HG02943 (cell line): ENCODE measurements around the gene HAT1.
"Not testable (repeated sequence)": the region's sequence is repeated elsewhere in the genome, so short reads cannot be mapped to it uniquely, and the experiment has no call there.

Experiments used
- ATAC-seq: cut with Tn5 transposase; IDR thresholded peaks from one replicate; pipeline ENCODE4 v1.9.1; 2021; ENCODE audit warnings: mild to moderate bottlenecking, low read depth, moderate library complexity; ENCODE audit not compliant: unreplicated experiment

The HAT1 gene, protein sequence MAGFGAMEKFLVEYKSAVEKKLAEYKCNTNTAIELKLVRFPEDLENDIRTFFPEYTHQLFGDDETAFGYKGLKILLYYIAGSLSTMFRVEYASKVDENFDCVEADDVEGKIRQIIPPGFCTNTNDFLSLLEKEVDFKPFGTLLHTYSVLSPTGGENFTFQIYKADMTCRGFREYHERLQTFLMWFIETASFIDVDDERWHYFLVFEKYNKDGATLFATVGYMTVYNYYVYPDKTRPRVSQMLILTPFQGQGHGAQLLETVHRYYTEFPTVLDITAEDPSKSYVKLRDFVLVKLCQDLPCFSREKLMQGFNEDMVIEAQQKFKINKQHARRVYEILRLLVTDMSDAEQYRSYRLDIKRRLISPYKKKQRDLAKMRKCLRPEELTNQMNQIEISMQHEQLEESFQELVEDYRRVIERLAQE

DNA sequence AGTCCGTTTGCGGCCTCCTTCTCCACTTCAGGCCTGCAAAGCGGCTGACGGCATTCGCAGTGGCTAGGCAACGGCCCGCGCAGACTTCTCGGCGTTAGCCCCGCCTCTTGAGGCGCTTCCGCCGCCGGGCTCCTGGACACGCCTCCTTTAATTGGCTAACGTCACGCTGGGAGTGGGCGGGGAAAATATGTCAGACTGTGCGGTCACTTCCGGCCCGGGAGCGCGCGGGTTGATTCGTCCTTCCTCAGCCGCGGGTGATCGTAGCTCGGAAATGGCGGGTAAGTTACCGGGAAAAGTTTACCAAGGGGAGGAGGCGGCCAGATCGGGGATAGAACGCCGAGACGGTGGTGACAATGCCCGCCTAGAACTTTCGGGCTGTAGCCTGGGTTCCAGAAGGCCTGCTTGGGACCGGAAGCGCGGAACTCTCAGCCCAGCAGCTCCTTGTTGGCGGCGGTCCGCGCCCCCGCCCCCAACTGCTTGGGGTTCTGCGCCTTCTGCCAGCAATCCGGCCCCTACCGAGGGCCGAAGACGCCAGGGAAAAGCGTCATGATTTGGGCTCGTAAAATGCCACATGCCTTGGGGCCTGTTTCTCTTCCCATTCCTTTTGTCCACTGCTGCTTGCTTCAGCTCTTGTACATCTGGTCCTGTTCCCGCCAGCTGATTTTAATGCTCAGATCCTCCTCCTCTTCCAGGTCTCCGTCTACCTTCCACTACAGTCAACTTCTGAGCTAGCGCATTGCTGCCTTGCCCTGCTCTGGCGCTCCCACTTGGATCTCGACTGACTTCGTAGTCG lies at the start of gene HAT1:
TSS of gene HAT1 (plus strand) at position 232 of the 793 bp plus-strand sequence. CDS start at position 272, 40 bp downstream.
- ATAC-seq = peak; percentile 96

DNA sequence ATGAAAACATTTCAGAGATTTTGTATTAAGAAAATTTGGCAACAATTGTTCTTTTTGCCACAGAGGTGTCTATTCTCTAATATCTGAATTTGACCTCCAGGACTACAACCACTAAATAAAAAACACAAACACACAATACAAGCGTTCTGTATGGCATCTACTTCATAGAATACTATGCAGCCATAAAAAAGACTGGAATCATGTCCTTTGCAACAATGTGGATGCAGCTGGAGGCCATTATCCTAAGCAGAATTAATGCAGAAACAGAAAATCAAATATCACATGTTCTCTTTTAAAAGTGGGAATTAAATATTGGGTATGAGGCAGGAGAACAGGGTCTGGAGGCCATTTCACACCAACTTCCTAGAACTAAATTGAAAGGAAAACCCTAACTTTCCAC lies 47.7 kb upstream of the HAT1 start:
- no peak for ATAC-seq

DNA sequence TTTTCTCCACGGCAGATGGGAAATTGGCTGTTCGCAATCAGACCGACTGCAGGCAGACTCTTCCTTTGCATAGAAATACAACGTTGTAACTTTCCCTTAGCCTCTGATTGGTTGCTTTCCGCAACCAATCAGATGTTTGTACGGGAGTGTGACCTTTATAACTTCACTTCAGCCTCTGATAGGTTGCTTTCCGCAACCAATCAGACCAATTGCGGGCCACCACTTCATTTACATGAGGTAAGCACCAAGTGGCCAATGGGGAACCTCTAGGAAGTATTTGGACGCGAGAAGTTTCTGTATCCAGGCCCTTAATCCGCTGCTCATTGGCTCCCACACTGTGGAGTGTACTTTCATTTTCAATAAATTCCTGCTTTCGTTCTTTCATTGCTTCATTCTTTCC lies 47.3 kb upstream of the HAT1 start:
- ATAC-seq = no peak

DNA sequence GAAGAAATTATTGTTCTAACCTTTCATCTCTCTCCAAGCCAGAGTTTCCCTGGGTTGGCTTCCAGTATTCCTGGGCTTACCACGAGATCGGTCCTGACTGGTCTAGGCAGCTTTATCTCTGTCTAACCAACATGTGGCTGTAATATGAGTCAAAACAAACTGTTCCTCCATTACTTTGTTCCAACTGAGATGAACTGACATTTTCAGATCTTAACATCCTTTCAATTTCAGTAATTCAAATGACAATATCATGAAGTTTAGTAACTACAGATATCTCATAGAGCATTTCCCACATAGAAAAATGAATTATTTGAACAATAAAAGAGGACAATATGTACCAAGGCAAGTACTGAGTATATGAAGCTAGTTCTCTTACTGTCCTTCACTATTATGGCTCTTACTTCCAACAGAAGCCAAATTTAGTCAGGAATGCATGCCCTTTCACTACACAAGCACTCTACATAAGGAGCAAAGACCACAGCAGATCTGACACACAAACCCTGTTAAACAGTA lies 43.7 kb upstream of the HAT1 start:
- no peak for ATAC-seq

DNA sequence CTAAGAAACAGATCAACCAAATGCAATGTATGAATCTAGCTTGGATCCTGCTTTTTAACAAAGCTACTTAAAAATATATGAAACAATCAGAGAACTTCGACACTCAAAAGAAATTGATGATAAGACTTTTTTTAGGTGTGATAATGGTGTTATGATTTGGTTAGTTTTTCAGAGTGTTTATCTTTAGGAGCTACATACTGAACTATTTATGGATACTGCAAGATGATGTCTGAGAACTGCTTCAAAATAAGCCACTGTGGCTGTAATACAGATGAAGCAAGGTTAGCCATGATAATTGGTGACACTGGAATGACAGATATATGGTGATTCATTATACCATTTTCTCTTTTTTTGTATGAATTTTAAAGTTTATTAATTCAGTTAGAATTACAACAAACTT lies 42.4 kb upstream of the HAT1 start:
- no peak for ATAC-seq

DNA sequence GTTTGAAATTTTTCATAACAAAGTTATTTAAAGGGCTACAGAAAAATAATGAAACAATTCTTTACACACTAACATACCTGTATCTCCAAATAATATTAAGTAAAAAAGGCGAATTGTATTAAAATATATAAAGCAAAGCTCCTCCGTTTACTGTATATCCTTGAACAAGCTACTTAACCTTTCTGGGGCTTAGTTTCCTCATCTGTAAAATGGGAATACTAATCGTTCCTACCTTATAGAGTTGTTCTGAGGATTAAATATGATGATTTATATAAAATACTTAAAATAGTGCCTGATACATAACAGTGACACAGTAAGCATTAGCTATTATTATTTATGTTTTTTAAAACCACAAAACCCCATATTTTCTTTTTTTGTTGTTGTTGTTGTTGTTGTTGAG lies 41.5 kb upstream of the HAT1 start:
- no peak for ATAC-seq

DNA sequence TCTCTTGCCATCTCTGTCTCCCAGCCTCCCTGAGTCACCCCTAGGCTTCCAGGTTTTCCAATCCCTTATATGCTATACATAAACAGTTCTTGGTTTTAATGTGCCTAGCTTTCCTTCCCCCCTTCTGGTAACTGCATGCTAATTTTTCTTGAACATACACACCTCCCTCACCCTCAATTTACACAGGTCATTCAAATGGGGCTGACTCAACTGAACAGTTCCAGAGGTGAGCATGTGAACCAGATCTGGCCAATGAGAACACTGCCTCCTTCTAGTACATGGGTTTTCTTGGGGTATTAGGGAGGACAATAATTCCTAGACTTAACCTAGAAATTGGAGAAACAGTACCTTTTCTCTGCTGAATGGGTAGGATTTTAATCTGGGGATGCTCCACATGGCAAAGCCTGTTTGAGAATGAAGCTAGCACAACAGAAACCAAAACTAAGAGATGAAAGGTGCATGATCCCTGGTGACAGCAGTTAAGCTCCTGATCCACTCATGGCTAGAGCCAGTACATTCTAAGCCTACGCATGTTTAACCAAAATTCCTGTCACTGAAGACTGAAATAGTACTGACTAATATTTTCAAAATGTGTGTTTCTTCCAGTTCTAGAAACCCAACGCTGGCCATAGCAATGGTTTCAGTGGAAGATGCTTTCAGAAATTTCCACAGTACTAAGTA lies 40.0 kb upstream of the HAT1 start:
- no peak for ATAC-seq

DNA sequence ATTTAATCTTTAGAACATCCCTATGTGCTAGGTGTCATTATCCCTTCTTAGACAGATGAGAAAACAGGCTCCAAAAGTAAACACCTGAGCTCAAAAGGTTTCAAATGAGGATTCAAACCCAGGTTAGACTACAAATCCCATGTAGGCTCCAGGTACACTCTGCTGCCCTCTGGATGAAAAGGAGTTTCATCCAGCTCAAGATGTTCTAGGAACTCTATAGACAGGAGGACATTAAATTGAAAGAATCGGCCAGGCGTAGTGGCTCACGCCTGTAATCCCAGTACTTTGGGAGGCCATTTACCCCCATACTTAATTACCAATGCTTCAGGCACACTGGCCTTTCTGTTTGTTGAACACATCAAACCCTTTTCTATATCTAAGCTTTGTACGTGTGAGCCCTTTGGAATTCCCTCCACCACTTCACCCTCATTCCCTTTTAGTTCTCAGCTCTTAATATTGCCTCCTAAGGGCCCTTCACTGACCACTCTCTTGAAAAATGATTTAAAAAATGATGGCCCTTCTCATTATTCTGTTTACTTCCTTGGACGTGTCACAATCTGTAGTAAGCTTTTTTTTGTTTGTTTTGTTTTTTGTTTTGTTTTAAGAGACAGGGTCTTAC lies 38.9 kb upstream of the HAT1 start:
- ATAC-seq = no peak

DNA sequence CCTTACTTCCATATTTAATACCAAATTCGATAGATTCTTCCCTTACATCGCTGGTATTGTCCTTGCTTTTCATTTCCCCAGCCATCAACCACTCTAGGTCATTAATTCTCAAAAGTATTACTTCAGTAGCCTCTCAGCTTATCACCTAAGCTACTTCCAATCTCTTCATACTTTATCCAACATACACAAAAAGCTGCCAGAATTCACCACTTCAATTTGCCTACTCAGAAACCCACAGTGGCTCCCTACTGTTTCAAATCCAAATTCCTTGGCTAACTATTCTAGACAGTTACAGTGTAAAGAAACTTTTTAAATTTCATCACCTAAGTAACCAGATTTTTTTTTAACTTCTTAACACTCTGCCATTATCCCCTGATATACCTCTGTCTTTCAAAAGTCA lies 32.9 kb upstream of the HAT1 start:
- ATAC-seq = no peak

DNA sequence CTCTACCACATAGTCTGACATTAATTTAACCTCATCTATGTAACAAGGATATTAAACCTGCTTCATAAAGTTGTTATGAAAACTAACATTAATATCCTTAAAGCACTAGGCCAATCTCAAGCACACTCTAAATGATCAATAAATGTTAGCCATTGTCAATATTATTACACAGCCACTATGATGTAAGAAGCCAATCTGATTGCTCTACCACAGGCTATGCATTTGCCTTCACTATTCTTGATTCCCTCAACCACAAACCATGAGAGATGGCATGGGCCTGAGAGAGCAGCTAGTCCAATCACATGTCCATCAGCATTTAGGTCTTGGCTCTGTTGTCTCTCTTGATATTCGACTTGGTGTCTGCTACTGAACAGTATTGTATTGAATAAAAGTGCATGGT lies 32.5 kb upstream of the HAT1 start:
- no peak for ATAC-seq

DNA sequence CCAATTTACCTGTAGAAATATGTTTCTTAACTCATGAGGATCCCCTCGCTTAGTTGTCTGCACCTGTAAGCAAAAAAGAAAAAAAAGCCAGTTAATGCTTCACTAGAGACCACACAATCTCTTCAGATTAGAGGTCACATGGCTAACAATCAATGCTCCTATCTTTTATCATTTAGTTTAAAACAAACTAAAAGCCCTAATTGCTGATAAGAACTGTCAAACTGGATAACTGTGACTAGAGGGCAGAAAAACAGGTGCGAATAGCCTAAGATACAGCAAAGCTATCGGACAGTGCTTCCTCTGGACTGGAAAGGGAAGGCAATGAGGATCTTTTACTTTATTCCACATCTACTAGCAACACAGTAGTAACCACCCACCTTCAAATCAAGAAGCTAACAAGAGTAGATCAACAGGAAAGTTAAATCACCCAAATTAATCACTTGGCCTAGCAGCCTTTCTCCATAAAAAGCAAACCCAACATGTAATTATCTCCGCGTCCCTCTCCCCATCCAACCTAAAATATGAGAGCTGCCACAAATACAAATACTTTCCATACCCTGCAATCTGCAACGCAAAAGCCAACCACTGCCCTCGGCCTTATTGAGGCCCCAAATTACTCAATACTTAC lies 29.0 kb upstream of the HAT1 start:
- ATAC-seq = no peak

DNA sequence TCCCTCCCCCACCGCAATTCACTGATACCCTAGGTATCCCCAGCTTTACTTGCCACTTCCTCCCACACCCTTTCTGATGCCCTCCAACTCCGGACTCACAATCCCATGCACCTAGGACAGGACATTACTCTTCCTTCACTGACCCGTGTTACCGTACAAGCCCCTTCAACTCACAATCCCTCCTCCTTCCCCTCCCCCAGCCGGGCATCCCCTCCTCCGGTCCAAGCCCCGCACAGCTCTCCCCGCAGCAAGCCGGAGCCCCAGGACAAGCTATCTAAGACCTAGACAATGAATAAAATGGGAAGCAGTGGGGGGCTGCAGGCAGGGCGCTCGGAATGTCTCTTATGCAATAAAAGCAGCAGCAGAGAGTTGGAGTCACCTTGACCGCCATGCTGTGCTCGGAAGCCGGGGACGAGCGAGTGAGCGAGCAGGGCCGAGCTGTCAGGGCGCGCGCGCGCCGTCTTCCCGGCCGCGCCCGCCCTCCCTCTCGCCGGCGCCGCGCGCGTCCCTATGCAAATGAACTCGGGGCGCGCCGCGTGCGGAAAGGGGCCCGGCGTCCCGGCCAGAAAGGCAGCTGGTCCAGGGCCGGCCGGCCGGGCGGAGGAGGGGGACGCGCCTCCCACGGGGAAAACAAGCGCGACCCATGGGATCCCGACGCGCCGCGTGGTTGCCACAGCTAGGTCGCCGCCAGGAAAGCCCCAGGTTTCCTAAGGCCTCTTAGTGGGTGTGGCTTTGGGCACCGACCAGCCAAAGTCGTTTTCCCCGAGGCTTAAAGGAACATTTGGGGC lies 28.2 kb upstream of the HAT1 start, which contains the start of gene SLC25A12:
TSS of gene SLC25A12 (minus strand) at position 421 of the 788 bp plus-strand sequence. CDS start at position 391, 30 bp downstream.
- ATAC-seq = peak; percentile 84

DNA sequence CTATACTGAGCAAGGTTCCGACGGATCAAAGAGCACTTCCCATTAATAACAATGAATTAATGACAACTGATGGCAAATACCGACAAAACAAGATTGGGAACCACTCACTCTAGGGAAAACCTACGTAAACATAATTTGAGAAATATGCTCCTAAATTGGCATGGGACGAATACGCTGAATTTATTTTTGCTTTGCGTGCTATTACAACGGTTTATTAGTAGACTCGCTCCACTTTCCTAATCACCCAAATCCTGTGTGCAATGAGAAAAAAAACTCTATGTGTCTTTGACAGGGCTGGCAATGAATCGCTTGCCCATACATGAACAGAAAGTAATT lies 27.7 kb upstream of the HAT1 start:
- no peak for ATAC-seq

DNA sequence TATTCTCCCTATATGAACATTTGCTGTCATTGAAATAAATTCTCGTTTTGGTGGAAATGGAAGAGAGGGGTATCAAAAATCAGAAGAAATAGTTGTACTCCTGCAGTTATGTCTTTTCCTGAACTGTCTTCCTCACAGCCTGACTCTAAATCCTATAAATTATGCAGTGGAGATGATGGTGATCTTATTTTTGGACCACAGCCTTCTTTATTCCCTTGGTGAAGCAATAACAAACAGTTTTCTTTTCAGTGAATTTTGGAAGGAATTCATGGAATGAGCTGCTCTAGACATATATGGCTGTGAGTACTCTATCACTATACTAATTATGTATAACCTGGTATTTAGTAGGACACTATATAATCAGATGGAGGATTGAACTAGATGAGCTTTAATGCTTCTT lies 26.5 kb upstream of the HAT1 start:
- ATAC-seq = no peak

DNA sequence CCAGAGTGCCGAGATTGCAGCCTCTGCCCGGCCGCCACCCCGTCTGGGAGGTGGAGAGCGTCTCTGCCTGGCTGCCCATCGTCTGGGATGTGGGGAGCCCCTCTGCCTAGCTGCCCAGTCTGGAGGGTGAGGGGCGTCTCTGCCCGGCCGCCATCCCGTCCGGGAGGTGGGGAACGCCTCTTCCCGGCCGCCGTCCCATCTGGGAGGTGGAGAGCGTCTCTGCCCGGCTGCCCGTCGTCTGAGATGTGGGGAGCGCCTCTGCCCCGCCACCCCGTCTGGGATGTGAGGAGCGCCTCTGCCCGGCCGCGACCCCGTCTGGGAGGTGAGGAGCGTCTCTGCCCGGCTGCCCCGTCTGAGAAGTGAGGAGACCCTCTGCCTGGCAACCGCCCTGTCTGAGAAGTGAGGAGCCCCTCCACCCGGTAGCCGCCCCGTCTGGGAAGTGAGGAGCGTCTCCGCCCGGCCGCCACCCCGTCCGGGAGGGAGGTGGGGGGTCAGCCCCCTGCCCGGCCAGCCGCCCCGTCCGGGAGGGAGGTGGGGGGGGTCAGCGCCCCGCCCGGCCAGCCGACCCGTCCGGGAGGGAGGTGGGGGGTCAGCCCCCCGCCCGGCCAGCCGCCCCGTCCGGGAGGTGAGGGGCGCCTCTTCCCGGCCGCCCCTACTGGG lies 22.5 kb upstream of the HAT1 start:
- not testable (repeated sequence) for ATAC-seq

DNA sequence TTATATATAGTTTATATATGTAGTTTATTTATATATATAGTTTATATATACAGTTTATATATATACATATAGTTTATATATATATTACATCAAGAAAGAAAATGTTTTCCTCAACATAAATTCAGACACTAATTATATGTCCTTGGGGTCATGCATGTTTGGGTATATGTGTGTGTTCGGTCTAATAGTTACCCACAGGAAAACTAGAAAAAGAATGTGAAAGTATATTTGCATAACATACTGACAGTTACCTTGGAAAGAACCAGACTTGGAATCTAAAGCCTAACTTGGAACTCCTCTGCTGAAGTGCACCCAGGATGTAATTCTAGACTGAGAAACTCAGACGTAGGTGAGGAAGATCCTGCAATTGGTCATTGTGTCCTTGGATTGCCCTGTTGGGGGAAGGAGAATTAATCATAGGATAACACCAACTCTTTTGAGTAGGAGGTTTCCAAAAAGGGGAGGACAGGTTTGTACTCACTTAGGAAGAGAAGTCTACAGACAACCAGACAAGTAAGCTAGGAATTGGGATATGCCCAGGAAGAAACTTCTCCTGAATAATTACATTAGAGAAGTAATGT lies 19.3 kb upstream of the HAT1 start:
- no peak for ATAC-seq

DNA sequence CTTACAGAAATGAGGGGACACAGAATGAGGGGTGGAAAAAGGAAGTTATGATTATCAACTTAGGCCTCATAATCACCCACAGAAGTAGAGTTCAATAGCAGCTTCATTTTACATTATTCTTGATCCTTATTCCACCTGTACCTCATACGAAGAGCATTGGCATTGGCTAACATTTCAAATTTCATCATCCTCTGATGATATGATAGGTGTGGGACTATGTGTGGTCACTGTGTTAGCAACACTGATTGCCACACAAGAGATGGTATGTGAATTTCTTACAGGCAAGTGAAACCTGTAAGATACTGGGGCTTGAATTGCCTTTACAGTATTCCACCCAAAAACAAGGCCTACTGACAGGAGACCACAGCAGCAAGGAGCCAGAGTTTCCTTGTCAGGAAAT lies 14.0 kb upstream of the HAT1 start:
- no peak for ATAC-seq

DNA sequence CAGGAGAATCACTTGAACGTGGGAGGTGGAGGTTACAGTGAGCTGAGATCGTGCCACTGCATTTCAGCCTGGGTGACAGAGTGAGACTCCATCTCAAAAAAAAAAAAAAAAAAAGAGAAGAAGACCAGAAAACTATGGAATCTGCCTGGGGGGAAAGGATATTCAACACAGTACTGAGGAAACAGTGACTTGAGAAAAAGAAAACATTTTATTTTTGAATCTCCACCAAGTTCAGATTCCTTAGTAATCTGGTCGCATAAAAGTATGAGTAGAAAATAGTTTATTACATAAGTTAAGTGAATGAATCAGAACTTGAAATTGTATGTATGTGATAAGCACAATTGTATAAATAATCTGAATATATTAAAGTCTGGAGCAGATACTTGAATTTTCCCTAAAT lies 13.0 kb upstream of the HAT1 start:
- ATAC-seq = no peak

DNA sequence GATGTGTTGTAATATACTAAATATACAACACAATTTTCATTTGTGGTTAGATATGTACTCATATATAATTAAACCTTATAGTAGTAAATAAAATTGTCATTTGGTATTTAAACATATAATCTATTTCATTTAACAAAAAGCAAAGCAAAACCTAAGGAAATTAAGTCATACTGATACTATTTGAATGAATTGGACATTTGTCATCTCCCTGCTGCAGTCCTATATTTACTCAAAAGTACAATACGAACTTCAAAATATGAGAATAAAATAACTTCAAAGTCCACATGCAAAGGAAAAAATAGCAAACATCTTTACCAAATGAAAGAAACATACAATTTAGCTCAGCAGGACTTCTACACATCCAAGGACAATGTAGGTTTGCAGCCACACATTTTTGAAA lies 11.8 kb upstream of the HAT1 start:
- no peak for ATAC-seq
